ENCODE results near the gene INAVA.
A peak's percentile ranks its signal among the peaks of the same experiment; 100 is the strongest.

The INAVA gene

GRCh38 chr1:200892958-200893357, 1.7 kb upstream of the INAVA start:
- no peak for TF ChIP-seq CTCF (IDR thresholded peaks at IDR 0.05; ENCODE audit: extremely low read depth, missing control alignments)
- no peak for DNase-seq (ENCODE audit: low spot score)

GRCh38 chr1:200893411-200893901, 1.2 kb upstream of the INAVA start:
- TF ChIP-seq CTCF (IDR thresholded peaks at IDR 0.05; ENCODE audit: extremely low read depth, missing control alignments) = no peak
- no peak for DNase-seq (ENCODE audit: low spot score)

- no peak for DNase-seq (ENCODE audit: low spot score)
- TF ChIP-seq CTCF (IDR thresholded peaks at IDR 0.05; ENCODE audit: extremely low read depth, missing control alignments) = no peak
Observed at GRCh38 chr1:200895443-200895789, 716 bp downstream of the INAVA start.

DNA sequence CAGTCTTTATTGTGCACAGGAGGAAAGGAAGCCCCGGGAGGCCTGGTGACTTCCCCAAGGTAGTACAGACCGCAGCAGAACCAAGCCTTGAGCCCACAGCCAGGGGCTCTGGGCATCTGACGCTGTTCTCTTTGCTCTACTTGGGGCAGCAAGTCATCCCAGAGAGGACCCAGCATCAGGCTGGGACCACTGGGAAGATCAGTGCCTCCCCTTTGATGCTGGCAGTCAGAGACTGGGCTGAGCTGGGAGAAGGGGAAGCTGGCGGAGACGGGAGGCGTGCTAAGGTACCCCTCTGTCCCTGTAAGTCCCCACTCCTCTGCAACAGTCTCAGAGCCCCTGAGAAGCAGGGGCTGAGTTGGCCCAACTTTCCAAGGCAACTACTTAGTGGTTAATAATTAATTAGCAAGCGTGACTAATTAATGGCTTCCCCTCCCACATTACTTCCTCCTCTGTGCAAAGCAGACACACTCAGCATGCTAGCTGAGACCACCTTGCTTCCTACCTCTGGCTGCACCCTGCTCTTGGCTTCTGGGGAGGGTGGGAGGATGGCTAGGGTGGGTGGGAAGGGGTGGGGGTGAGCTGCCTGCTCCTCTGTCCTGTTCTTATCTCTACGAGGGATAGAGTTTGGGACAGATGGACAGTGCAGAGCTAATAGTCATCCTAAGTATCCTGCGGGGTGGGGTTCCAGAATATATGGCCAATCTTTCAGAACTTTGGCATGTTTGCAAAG, 1.3 kb downstream of the INAVA start:
- TF ChIP-seq CTCF (IDR thresholded peaks at IDR 0.05; ENCODE audit: extremely low read depth, missing control alignments) = no peak
- DNase-seq (ENCODE audit: low spot score) = peak; percentile 79

DNA sequence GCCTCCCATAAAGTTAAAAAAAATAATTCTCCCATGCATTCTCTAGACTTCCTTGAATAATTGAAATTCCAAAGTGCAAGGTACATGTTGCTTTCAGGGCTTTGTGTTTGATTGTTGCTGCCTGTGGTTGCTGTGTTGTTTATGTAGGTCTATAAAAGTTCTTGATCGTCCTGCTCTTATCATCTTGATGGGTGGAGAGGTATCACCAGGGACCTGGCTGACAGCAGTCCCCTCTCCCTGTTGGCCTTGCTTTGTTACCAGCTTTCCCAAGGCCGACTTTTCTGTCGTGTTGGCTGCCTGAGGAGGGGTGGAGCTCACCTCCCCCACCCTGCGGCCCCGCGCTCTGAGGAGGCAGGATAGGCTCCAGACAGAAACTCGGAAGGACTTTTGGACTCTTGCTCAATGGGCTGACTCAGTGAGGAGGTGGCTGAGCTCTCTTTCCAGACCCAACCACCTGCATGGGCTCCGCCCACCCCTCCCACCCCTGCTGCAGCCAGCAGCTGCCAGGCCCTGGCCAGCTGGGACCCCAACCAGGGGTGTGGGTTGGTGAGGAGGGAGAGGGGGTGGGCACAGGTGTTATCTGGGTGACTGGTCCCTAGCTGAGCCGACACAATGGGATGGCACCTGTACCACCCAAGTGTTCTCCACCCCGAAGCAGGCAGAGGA, 2.0 kb downstream of the INAVA start:
- no peak for TF ChIP-seq CTCF (IDR thresholded peaks at IDR 0.05; ENCODE audit: extremely low read depth, missing control alignments)
- DNase-seq (ENCODE audit: low spot score) = no peak

DNA sequence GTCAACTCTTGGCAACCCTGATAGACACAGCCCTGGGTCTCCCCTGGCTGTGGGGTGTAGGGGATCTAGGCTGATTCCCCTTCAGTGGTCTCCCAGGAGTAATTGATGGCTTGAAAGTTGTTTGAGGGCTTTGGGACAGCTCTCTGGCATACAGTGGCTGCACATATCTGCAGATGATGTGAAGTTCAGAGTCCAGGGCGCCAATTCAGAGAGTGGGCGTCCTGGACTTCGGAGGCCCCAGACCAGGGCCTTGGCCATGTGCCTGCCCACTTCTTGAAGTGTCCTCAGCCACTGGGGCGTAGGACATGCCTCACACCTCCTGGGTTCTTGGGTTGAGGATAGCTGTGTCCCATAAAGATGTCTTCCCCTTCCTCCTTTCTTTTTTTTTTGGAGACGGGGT, 2.6 kb downstream of the INAVA start:
- DNase-seq (ENCODE audit: low spot score) = no peak
- no peak for TF ChIP-seq CTCF (IDR thresholded peaks at IDR 0.05; ENCODE audit: extremely low read depth, missing control alignments)

DNA sequence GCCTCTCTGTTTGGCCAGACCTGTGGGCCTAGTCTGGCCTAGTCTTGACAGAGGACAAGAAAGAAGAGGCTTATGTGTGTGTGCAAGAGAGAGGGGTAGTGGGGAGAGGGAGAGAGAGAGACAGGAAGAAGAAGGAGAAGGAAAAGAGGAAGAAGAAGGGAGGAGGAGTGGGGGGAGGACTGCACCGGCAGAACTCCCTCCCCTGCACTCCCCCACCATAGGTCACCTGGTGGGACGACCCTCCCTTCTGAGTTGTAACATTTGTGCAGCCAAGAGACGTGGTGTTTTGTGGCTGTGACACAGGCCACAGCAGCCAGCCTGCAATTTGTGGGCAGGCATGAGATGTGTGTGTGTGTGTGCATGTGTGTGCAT, 4.3 kb downstream of the INAVA start:
- no peak for TF ChIP-seq CTCF (IDR thresholded peaks at IDR 0.05; ENCODE audit: extremely low read depth, missing control alignments)
- DNase-seq (ENCODE audit: low spot score) = no peak
